HEK293 (cell line): Measurements from ENCODE around the gene SSPN.

Experiments
- CTCF ChIA-PET: fragments of 350-600 bp; formaldehyde crosslinking; extraction: SDS; loops from one replicate; lab custom pipeline; 2021; ENCODE audit warnings: antibody characterized with exemption; lab: Yijun Ruan, JAX
- POLR2A ChIA-PET: fragments of 300-600 bp; formaldehyde crosslinking; extraction: SDS; loops from one replicate; lab custom pipeline; 2020; ENCODE audit warnings: antibody characterized with exemption, inconsistent platforms; lab: Yijun Ruan, JAX
- H3K27ac ChIP-seq: fragments of 200-500 bp; sonication (Bioruptor generic); 2 replicates; pipeline ENCODE4 v1.5.1; 2014; ENCODE audit warnings: low read depth, low read length, control low read depth, inconsistent platforms; ENCODE audit errors: extremely low read depth
- H3K36me3 ChIP-seq, 2 experiments: fragments of 200-500 bp in 1 of 2; sonication (Bioruptor generic) in 1 of 2; 1 replicate in 1 of 2; 2 replicates in 1 of 2; pipeline ENCODE4 v1.5.1; 2014 to 2017; ENCODE audit warnings: inconsistent platforms in 2 of 2, low read length in 2 of 2; ENCODE audit not compliant: control insufficient read depth in 2 of 2, insufficient read depth in 1 of 2
- H3K4me1 ChIP-seq: fragments of 200-500 bp; sonication (Bioruptor generic); 2 replicates; pipeline ENCODE4 v1.5.1; 2014; ENCODE audit warnings: mild to moderate bottlenecking, low read length, inconsistent platforms; ENCODE audit not compliant: control insufficient read depth, insufficient read depth
- H3K4me3 ChIP-seq: 2 replicates; pipeline ENCODE4 v1.5.1; 2011; ENCODE audit warnings: low read depth, mild to moderate bottlenecking, control low read depth, low read length, moderate library complexity
- H3K9me3 ChIP-seq: fragments of 200-500 bp; sonication (Bioruptor generic); 2 replicates; pipeline ENCODE4 v1.5.1; 2014; ENCODE audit warnings: low read depth, low read length, inconsistent platforms; ENCODE audit not compliant: control insufficient read depth, insufficient read depth
- GFI1B ChIP-seq: fragments of 450-650 bp; formaldehyde crosslinking; IDR thresholded peaks from 2 replicates; pipeline ENCODE4 v1.5.1; 2016; ENCODE audit warnings: missing biosample characterization, missing genetic modification characterization
- KLF1 ChIP-seq: fragments of 450-650 bp; formaldehyde crosslinking; IDR thresholded peaks from 2 replicates; pipeline ENCODE4 v1.5.1; 2016; ENCODE audit warnings: missing biosample characterization, missing genetic modification characterization
- KLF10 ChIP-seq: fragments of 450-650 bp; IDR thresholded peaks from 2 replicates; pipeline ENCODE4 v1.5.1; 2018; ENCODE audit warnings: missing biosample characterization, mild to moderate bottlenecking, missing genetic modification characterization
- MEIS1 ChIP-seq: sonication (generic); formaldehyde crosslinking; IDR thresholded peaks from 2 replicates; pipeline ENCODE4 v1.8.1; 2022; ENCODE audit warnings: missing genetic modification reagents, mild to moderate bottlenecking, borderline replicate concordance
- ZBTB17 ChIP-seq: fragments of 450-650 bp; formaldehyde crosslinking; IDR thresholded peaks from 2 replicates; pipeline ENCODE4 v1.5.1; 2016; ENCODE audit warnings: missing biosample characterization, missing genetic modification characterization
- ZIC2 ChIP-seq: fragments of 450-650 bp; formaldehyde crosslinking; IDR thresholded peaks from 2 replicates; pipeline ENCODE4 v1.5.1; 2016; ENCODE audit warnings: missing biosample characterization, missing genetic modification characterization
- ZNF202 ChIP-seq: fragments of 450-650 bp; formaldehyde crosslinking; IDR thresholded peaks from 2 replicates; pipeline ENCODE4 v1.5.1; 2016; ENCODE audit warnings: missing biosample characterization, missing genetic modification characterization, borderline replicate concordance
- ZNF366 ChIP-seq: fragments of 450-650 bp; formaldehyde crosslinking; conservative IDR thresholded peaks from 2 replicates; pipeline ENCODE4 v1.5.1; 2016; ENCODE audit warnings: missing biosample characterization, missing genetic modification characterization
- ZNF785 ChIP-seq: fragments of 450-650 bp; formaldehyde crosslinking; IDR thresholded peaks from 2 replicates; pipeline ENCODE4 v1.5.1; 2016; ENCODE audit warnings: missing biosample characterization, missing genetic modification characterization
- TF ChIP-seq, protein P1 (sequence below): fragments of 450-650 bp; formaldehyde crosslinking; IDR thresholded peaks from 2 replicates; pipeline ENCODE4 v1.5.1; 2016; ENCODE audit warnings: missing biosample characterization, missing genetic modification characterization, borderline replicate concordance
- TF ChIP-seq, protein P2 (sequence below): fragments of 450-650 bp; formaldehyde crosslinking; IDR thresholded peaks from 2 replicates; pipeline ENCODE4; 2016; ENCODE audit warnings: missing biosample characterization, missing genetic modification characterization
- TF ChIP-seq, protein P3 (sequence below): fragments of 450-650 bp; formaldehyde crosslinking; IDR thresholded peaks from 2 replicates; pipeline ENCODE4 v1.5.1; 2017; ENCODE audit warnings: missing biosample characterization, mild to moderate bottlenecking, missing genetic modification characterization, moderate library complexity
- TF ChIP-seq, protein P4 (sequence below): fragments of 450-650 bp; formaldehyde crosslinking; conservative IDR thresholded peaks from 2 replicates; pipeline ENCODE4 v1.5.1; 2016; ENCODE audit warnings: low read depth, missing biosample characterization, missing genetic modification characterization

SSPN gene

DNA sequence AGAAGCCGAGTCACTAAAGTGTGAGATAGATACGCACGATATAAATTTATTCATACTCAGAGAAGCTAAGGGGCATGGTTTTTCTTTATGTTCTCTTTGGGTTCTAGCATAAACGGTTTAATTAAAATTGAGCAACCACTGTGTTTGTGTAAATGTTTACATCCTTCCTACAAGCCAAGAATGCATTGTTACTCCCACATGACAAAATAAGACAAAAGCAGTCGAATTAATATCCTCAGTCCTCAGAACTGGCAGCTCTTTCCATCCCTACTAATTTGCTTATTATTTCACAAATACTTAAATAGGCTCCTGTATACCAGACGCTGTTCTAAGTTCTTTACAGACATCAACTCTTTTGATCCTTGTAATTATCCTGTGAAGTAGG, 32.0 kb downstream of the SSPN start:
- TF ChIP-seq ZIC2 (tag by site-specific recombination) (no peak), MEIS1 (no peak), ZNF366 (no peak), GFI1B (tag by site-specific recombination) (no peak), ZBTB17 (tag by site-specific recombination) (peak; percentile 86), KLF10 (tag by site-specific recombination) (no peak), ZNF202 (tag by site-specific recombination) (no peak)
- TF ChIP-seq, protein P1, sequence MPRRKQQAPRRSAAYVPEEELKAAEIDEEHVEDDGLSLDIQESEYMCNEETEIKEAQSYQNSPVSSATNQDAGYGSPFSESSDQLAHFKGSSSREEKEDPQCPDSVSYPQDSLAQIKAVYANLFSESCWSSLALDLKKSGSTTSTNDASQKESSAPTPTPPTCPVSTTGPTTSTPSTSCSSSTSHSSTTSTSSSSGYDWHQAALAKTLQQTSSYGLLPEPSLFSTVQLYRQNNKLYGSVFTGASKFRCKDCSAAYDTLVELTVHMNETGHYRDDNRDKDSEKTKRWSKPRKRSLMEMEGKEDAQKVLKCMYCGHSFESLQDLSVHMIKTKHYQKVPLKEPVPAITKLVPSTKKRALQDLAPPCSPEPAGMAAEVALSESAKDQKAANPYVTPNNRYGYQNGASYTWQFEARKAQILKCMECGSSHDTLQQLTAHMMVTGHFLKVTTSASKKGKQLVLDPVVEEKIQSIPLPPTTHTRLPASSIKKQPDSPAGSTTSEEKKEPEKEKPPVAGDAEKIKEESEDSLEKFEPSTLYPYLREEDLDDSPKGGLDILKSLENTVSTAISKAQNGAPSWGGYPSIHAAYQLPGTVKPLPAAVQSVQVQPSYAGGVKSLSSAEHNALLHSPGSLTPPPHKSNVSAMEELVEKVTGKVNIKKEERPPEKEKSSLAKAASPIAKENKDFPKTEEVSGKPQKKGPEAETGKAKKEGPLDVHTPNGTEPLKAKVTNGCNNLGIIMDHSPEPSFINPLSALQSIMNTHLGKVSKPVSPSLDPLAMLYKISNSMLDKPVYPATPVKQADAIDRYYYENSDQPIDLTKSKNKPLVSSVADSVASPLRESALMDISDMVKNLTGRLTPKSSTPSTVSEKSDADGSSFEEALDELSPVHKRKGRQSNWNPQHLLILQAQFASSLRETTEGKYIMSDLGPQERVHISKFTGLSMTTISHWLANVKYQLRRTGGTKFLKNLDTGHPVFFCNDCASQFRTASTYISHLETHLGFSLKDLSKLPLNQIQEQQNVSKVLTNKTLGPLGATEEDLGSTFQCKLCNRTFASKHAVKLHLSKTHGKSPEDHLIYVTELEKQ (tag by site-specific recombination), result no peak
- TF ChIP-seq, protein P2, sequence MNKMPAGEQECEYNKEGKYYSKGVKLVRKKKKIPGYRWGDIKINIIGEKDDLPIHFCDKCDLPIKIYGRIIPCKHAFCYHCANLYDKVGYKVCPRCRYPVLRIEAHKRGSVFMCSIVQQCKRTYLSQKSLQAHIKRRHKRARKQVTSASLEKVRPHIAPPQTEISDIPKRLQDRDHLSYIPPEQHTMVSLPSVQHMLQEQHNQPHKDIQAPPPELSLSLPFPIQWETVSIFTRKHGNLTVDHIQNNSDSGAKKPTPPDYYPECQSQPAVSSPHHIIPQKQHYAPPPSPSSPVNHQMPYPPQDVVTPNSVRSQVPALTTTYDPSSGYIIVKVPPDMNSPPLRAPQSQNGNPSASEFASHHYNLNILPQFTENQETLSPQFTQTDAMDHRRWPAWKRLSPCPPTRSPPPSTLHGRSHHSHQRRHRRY, result no peak
- Histone ChIP-seq H3K27ac (no peak overlapping the region; the same call in 1 of the 2 replicates), H3K4me3 (no peak overlapping the region), H3K9me3 (no peaks in the 10 kb centered on the region), H3K4me1 (no peaks in the 10 kb centered on the region), H3K36me3 (no peaks in the 10 kb centered on the region)
- CTCF ChIA-PET, result interaction anchor here (1.0 kb wide), 1 partner anchor 107 kb away, joined by 5 read pairs; no protein-coding TSS in a partner anchor
- POLR2A ChIA-PET, result no interaction called here

DNA sequence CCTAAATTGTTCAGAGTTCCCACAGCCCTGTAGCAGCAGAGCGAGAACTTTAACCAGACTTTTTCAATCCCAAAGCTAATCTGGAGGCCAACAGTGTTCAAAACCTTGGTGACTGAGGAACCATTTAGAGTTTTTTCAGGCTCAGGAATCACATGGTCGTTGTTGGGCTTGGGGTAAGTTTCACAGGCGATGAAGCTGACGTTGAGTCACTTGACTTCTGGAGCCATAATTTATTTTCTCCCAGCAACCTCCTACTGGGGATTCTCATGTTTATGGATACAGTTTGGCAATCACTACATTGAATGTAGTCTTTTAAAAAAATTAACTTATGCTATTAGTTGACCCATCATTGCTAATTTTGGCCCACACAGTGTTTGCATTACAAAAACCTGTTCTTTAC, 34.5 kb downstream of the SSPN start:
- no peak overlapping the region for H3K27ac ChIP-seq
- TF ChIP-seq, protein P3, sequence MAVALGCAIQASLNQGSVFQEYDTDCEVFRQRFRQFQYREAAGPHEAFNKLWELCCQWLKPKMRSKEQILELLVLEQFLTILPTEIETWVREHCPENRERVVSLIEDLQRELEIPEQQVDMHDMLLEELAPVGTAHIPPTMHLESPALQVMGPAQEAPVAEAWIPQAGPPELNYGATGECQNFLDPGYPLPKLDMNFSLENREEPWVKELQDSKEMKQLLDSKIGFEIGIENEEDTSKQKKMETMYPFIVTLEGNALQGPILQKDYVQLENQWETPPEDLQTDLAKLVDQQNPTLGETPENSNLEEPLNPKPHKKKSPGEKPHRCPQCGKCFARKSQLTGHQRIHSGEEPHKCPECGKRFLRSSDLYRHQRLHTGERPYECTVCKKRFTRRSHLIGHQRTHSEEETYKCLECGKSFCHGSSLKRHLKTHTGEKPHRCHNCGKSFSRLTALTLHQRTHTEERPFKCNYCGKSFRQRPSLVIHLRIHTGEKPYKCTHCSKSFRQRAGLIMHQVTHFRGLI (tag by site-specific recombination), result peak; percentile 61; the same call in 1 of the 2 replicates
- TF ChIP-seq ZNF785, result no peak
- TF ChIP-seq, protein P1 (tag by site-specific recombination), result no peak
- no peaks in the 10 kb centered on the region for H3K36me3 ChIP-seq
- no peaks in the 10 kb centered on the region for H3K4me1 ChIP-seq
- no peak overlapping the region for H3K4me3 ChIP-seq
- CTCF ChIA-PET, result interaction anchor here (1.0 to 1.7 kb wide), 2 partner anchors 7 to 110 kb away, joined by 3 to 4 read pairs; no protein-coding TSS in a partner anchor
- POLR2A ChIA-PET, result interaction anchor here (0.6 kb wide), 1 partner anchor 32 kb away, joined by 3 read pairs; no protein-coding TSS in a partner anchor
- H3K9me3 ChIP-seq, result no peaks in the 10 kb centered on the region

DNA sequence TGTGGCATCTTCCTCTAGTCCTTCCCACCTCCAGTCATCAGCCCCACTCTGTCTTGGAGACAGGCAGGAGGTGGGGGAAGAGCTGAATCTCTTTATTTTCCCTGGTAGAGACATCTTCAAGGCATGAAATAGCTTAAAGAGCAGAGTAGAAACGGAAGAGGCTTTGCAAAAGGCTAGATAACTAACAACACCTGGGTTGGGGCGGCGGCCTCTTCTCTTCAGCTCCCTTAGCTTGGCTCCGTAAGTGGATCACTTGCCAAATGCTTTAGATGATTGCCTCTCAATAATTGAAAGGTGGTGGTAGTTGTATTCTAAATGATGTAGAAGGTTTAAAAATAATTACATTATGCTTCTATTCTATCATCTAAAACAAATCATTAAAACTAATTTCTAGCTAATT, 36.1 kb downstream of the SSPN start:
- POLR2A ChIA-PET, result no interaction called here
- H3K4me3 ChIP-seq, result no peak overlapping the region
- H3K9me3 ChIP-seq, result no peaks in the 10 kb centered on the region
- no peak overlapping the region for H3K27ac ChIP-seq
- H3K36me3 ChIP-seq, result no peaks in the 10 kb centered on the region
- H3K4me1 ChIP-seq, result no peaks in the 10 kb centered on the region
- CTCF ChIA-PET, result interaction anchor here (1.4 to 1.7 kb wide), 2 partner anchors 20 to 112 kb away, joined by 3 read pairs; no protein-coding TSS in a partner anchor
- TF ChIP-seq, protein P4, sequence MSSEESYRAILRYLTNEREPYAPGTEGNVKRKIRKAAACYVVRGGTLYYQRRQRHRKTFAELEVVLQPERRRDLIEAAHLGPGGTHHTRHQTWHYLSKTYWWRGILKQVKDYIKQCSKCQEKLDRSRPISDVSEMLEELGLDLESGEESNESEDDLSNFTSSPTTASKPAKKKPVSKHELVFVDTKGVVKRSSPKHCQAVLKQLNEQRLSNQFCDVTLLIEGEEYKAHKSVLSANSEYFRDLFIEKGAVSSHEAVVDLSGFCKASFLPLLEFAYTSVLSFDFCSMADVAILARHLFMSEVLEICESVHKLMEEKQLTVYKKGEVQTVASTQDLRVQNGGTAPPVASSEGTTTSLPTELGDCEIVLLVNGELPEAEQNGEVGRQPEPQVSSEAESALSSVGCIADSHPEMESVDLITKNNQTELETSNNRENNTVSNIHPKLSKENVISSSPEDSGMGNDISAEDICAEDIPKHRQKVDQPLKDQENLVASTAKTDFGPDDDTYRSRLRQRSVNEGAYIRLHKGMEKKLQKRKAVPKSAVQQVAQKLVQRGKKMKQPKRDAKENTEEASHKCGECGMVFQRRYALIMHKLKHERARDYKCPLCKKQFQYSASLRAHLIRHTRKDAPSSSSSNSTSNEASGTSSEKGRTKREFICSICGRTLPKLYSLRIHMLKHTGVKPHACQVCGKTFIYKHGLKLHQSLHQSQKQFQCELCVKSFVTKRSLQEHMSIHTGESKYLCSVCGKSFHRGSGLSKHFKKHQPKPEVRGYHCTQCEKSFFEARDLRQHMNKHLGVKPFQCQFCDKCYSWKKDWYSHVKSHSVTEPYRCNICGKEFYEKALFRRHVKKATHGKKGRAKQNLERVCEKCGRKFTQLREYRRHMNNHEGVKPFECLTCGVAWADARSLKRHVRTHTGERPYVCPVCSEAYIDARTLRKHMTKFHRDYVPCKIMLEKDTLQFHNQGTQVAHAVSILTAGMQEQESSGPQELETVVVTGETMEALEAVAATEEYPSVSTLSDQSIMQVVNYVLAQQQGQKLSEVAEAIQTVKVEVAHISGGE (tag by site-specific recombination), result no peak
- peak; percentile 36; the same call in 1 of the 2 replicates for TF ChIP-seq KLF1
